ENCODE data around the gene APPL1. TPM values are rescaled to one million over a fixed set of nuclear protein-coding genes. Genes with fewer than 3 reads are reported as not detected.
A peak's percentile ranks its signal among the peaks of the same experiment; 100 is the strongest.

APPL1 gene
- 10 to 100 TPM; 32.5 to 33.2 TPM for total RNA-seq

- ChIA-PET CTCF (interaction anchor here (1.0 to 1.8 kb wide), 2 partner anchors 57 to 528 kb away, joined by 3 to 7 read pairs; partner anchors contain the start of gene SLMAP), POLR2A (interaction anchor here (0.7 to 2.0 kb wide), 11 partner anchors 9 to 534 kb away, joined by 3 to 9 read pairs (median 5); partner anchors contain the start of genes ARF4, PDE12 and SLMAP)
- Mint-ChIP-seq H3K36me3 (ENCODE audit: low read depth) (peaks cover 5% of the 10 kb centered on the region), H3K27ac (peak within 1 kb of the TSS; percentile 59), H3K4me3 (peak within 1 kb of the TSS; percentile 82), H3K27me3 (no peaks in the 10 kb centered on the region), H3K4me1 (peaks cover 34% of the 10 kb centered on the region), H3K9me3 (no peaks in the 10 kb centered on the region)
- DNase-seq: peak; percentile 91
Observed at GRCh38 chr3:57227204-57227929, at the start of gene APPL1. Gene APPL1 (plus strand): TSS chr3:57227729. CDS start chr3:57227884, 155 bp downstream.

- Mint-ChIP-seq H3K4me3 (no peak overlapping the region), H3K4me1 (no peaks in the 10 kb centered on the region), H3K27ac (no peak overlapping the region), H3K9me3 (no peaks in the 10 kb centered on the region), H3K27me3 (peaks cover 14% of the 10 kb centered on the region), H3K36me3 (ENCODE audit: low read depth) (no peaks in the 10 kb centered on the region)
- ChIA-PET POLR2A (no interaction called here), CTCF (interaction anchor here (0.6 to 1.5 kb wide), 4 partner anchors 9 to 597 kb away, joined by 3 to 7 read pairs (median 4); no protein-coding TSS in a partner anchor)
- DNase-seq: no peak
Observed at GRCh38 chr3:57179580-57180410, 47.7 kb upstream of the APPL1 start.

GRCh38 chr3:57184526-57184925, 43.0 kb upstream of the APPL1 start:
- H3K4me3 Mint-ChIP-seq: no peak overlapping the region
- no peak for DNase-seq
- ChIA-PET CTCF (no interaction called here), POLR2A (no interaction called here)
- no peaks in the 10 kb centered on the region for H3K9me3 Mint-ChIP-seq
- no peak overlapping the region for H3K27ac Mint-ChIP-seq
- H3K27me3 Mint-ChIP-seq: peaks cover 13% of the 10 kb centered on the region
- no peaks in the 10 kb centered on the region for H3K36me3 Mint-ChIP-seq (ENCODE audit: low read depth)
- no peaks in the 10 kb centered on the region for H3K4me1 Mint-ChIP-seq

- no peaks in the 10 kb centered on the region for H3K36me3 Mint-ChIP-seq (ENCODE audit: low read depth)
- no peak overlapping the region for H3K27ac Mint-ChIP-seq
- H3K9me3 Mint-ChIP-seq: no peaks in the 10 kb centered on the region
- no peak for DNase-seq
- H3K4me1 Mint-ChIP-seq: no peaks in the 10 kb centered on the region
- ChIA-PET POLR2A (no interaction called here), CTCF (interaction anchor here (1.9 kb wide), 1 partner anchor 8 kb away, joined by 6 read pairs; the partner anchor contains the start of gene HESX1)
- H3K4me3 Mint-ChIP-seq: no peak overlapping the region
- H3K27me3 Mint-ChIP-seq: peaks cover 22% of the 10 kb centered on the region
Observed at GRCh38 chr3:57192028-57192427, 35.5 kb upstream of the APPL1 start.

- Mint-ChIP-seq H3K4me1 (no peaks in the 10 kb centered on the region), H3K4me3 (no peak overlapping the region), H3K27ac (no peak overlapping the region), H3K27me3 (peaks cover 24% of the 10 kb centered on the region), H3K36me3 (ENCODE audit: low read depth) (no peaks in the 10 kb centered on the region), H3K9me3 (no peaks in the 10 kb centered on the region)
- CTCF ChIA-PET: interaction anchor here (1.0 kb wide), 1 partner anchor 24 kb away, joined by 3 read pairs; no protein-coding TSS in a partner anchor
- POLR2A ChIA-PET: no interaction called here
- DNase-seq: no peak
Observed at GRCh38 chr3:57194641-57195040, 32.9 kb upstream of the APPL1 start.

- ChIA-PET CTCF (interaction anchor here (0.6 to 1.2 kb wide), 3 partner anchors 9 to 60 kb away, joined by 3 to 6 read pairs (median 3); no protein-coding TSS in a partner anchor), POLR2A (no interaction called here)
- Mint-ChIP-seq H3K4me1 (no peaks in the 10 kb centered on the region), H3K27ac (no peak within 1 kb of the TSS), H3K36me3 (ENCODE audit: low read depth) (no peaks in the 10 kb centered on the region), H3K4me3 (no peak within 1 kb of the TSS), H3K9me3 (no peaks in the 10 kb centered on the region), H3K27me3 (peaks cover 4% of the 10 kb centered on the region)
- DNase-seq: no peak
Observed at GRCh38 chr3:57199895-57200297, 27.6 kb upstream of the APPL1 start, which contains the start of gene HESX1. Gene HESX1 (minus strand): TSS chr3:57199978. CDS start chr3:57199918, 60 bp downstream.

- CTCF ChIA-PET: no interaction called here
- POLR2A ChIA-PET: interaction anchor here (0.7 kb wide), 1 partner anchor 60 kb away, joined by 3 read pairs; no protein-coding TSS in a partner anchor
- Mint-ChIP-seq H3K4me3 (no peak overlapping the region), H3K27ac (no peak overlapping the region), H3K27me3 (peaks cover 4% of the 10 kb centered on the region), H3K36me3 (ENCODE audit: low read depth) (no peaks in the 10 kb centered on the region), H3K4me1 (no peaks in the 10 kb centered on the region), H3K9me3 (no peaks in the 10 kb centered on the region)
- no peak for DNase-seq
Observed at GRCh38 chr3:57206423-57206822, 21.1 kb upstream of the APPL1 start.

GRCh38 chr3:57221883-57222282, 5.6 kb upstream of the APPL1 start:
- ChIA-PET CTCF (no interaction called here), POLR2A (no interaction called here)
- no peaks in the 10 kb centered on the region for H3K9me3 Mint-ChIP-seq
- no peak overlapping the region for H3K27ac Mint-ChIP-seq
- no peak overlapping the region for H3K4me3 Mint-ChIP-seq
- no peak for DNase-seq
- H3K4me1 Mint-ChIP-seq: peaks cover 7% of the 10 kb centered on the region
- H3K36me3 Mint-ChIP-seq (ENCODE audit: low read depth): no peaks in the 10 kb centered on the region
- H3K27me3 Mint-ChIP-seq: peaks cover 4% of the 10 kb centered on the region

- POLR2A ChIA-PET: no interaction called here
- CTCF ChIA-PET: no interaction called here
- no peaks in the 10 kb centered on the region for H3K36me3 Mint-ChIP-seq (ENCODE audit: low read depth)
Observed at GRCh38 chr3:57224856-57225255, 2.7 kb upstream of the APPL1 start.

GRCh38 chr3:57226176-57226575, 1.4 kb upstream of the APPL1 start:
- H3K4me3 Mint-ChIP-seq: no peak overlapping the region
- no peak for DNase-seq
- H3K9me3 Mint-ChIP-seq: no peaks in the 10 kb centered on the region
- no peaks in the 10 kb centered on the region for H3K27me3 Mint-ChIP-seq
- peaks cover 3% of the 10 kb centered on the region for H3K36me3 Mint-ChIP-seq (ENCODE audit: low read depth)
- CTCF ChIA-PET: no interaction called here
- peaks cover 31% of the 10 kb centered on the region for H3K4me1 Mint-ChIP-seq
- H3K27ac Mint-ChIP-seq: no peak overlapping the region
- POLR2A ChIA-PET: interaction anchor here (0.9 kb wide), 1 partner anchor 334 kb away, joined by 3 read pairs; no protein-coding TSS in a partner anchor

More at GRCh38 chr3:57224856-57225255, 2.7 kb upstream of the APPL1 start:
- no peaks in the 10 kb centered on the region for H3K9me3 Mint-ChIP-seq
- peaks cover 25% of the 10 kb centered on the region for H3K4me1 Mint-ChIP-seq
- no peak for DNase-seq
- H3K27ac Mint-ChIP-seq: no peak overlapping the region
- no peaks in the 10 kb centered on the region for H3K27me3 Mint-ChIP-seq
- no peak overlapping the region for H3K4me3 Mint-ChIP-seq

- DNase-seq: peak; percentile 48
- POLR2A ChIA-PET: interaction anchor here (0.7 to 2.0 kb wide), 12 partner anchors 8 to 546 kb away, joined by 3 to 9 read pairs (median 5); partner anchors contain the start of genes DENND6A, PDE12, SLMAP and TASOR
- CTCF ChIA-PET: interaction anchor here (0.5 to 1.8 kb wide), 5 partner anchors 32 to 528 kb away, joined by 3 to 7 read pairs (median 3); partner anchors contain the start of gene SLMAP
- Mint-ChIP-seq H3K9me3 (no peaks in the 10 kb centered on the region), H3K27ac (peak overlapping the region; percentile 52), H3K4me3 (peak overlapping the region; percentile 77), H3K4me1 (peaks cover 35% of the 10 kb centered on the region), H3K36me3 (ENCODE audit: low read depth) (peaks cover 6% of the 10 kb centered on the region), H3K27me3 (no peaks in the 10 kb centered on the region)
Observed at GRCh38 chr3:57227930-57228751, 612 bp downstream of the APPL1 start.

GRCh38 chr3:57230006-57230405, 2.5 kb downstream of the APPL1 start:
- POLR2A ChIA-PET: no interaction called here

More at GRCh38 chr3:57230006-57230405, 2.5 kb downstream of the APPL1 start:
- Mint-ChIP-seq H3K4me1 (peaks cover 36% of the 10 kb centered on the region), H3K27ac (no peak overlapping the region), H3K27me3 (no peaks in the 10 kb centered on the region), H3K36me3 (ENCODE audit: low read depth) (peaks cover 9% of the 10 kb centered on the region), H3K4me3 (no peak overlapping the region), H3K9me3 (no peaks in the 10 kb centered on the region)
- no peak for DNase-seq
- CTCF ChIA-PET: no interaction called here
